GM10248 (cell line): ENCODE measurements around the gene NOTCH4.

ENCODE experiments used
- CTCF ChIA-PET: fragments of 300-600 bp; sonication (Branson Sonifier 250); formaldehyde crosslinking; extraction: SDS; loops from one replicate; lab custom pipeline; 2021; ENCODE audit warnings: antibody characterized with exemption; lab: Yijun Ruan, JAX
- POLR2A ChIA-PET: fragments of 350-650 bp; sonication (Branson Sonifier 250); formaldehyde crosslinking; extraction: SDS; loops from one replicate; lab custom pipeline; 2020; ENCODE audit warnings: antibody characterized with exemption; lab: Yijun Ruan, JAX
- DNase-seq: peaks from one replicate; pipeline ENCODE4 v3.0.0; 2012; ENCODE audit errors: extremely low spot score
- CTCF ChIP-seq: IDR thresholded peaks from 2 replicates; pipeline ENCODE4 v1.5.1; 2012; ENCODE audit warnings: mild to moderate bottlenecking, low read depth; ENCODE audit errors: extremely low read depth, missing control alignments, control extremely low read depth

The NOTCH4 gene

DNA sequence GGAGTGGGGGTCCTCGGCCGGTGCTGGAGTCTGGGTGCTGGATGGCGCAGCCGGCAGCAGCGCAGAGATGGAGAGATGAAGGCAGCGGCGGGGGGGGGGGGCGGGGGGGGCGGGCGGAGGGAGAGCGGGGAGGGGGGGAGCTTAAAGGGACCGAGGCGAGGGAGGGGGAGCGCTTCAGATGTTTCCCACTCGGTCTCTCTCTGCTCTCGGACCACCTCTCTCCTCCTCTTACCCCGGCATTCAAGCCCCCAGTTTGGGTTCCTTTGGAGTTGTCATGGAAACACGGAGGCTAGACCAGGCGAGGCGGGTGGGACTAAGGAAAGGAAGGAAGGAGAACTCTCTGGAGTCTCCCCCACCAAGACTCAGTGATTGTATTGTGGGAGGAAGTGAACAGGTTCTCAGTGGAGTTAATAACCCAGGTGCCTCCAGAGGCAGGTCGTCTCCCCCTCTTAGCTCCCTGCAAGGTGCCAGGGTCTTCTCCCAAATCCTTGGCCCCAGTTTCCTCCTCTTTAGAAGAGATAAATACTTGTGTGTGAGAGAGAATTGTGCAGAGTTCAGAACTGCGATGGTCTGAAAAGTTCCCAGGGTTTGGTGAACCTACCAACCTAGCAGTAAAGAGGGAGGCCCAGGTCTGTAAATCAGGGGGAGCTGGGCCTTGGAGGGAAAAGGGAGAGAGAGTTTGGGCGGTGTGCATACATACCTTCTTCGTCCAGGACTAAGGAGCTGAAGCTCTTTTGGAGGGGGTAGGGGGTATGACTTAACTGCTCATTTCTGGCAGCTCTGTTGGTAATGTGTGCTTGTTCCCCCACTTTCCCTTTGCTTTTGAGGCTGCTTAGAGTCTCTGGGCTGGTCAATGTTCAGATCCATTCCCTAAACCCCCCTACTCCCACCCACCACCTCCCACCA is 71.8 kb downstream of the NOTCH4 start, which contains the start of gene PRRT1:
Gene PRRT1, minus strand, starts transcription at position 77 of the 906 bp plus-strand sequence. CDS start 112 bp downstream, outside the sequence.
- ChIA-PET CTCF (interaction anchor here (1.1 to 2.0 kb wide), 2 partner anchors 12 to 34 kb away, joined by 3 to 7 read pairs; no protein-coding TSS in a partner anchor), POLR2A (no interaction called here)
- no peak for TF ChIP-seq CTCF
- DNase-seq: no peak

GRCh38 chr6:32151181-32151862 is 72.5 kb downstream of the NOTCH4 start:
- TF ChIP-seq CTCF: no peak
- ChIA-PET CTCF (interaction anchor here (2.0 kb wide), 1 partner anchor 33 kb away, joined by 7 read pairs; no protein-coding TSS in a partner anchor), POLR2A (no interaction called here)
- DNase-seq: no peak

DNA sequence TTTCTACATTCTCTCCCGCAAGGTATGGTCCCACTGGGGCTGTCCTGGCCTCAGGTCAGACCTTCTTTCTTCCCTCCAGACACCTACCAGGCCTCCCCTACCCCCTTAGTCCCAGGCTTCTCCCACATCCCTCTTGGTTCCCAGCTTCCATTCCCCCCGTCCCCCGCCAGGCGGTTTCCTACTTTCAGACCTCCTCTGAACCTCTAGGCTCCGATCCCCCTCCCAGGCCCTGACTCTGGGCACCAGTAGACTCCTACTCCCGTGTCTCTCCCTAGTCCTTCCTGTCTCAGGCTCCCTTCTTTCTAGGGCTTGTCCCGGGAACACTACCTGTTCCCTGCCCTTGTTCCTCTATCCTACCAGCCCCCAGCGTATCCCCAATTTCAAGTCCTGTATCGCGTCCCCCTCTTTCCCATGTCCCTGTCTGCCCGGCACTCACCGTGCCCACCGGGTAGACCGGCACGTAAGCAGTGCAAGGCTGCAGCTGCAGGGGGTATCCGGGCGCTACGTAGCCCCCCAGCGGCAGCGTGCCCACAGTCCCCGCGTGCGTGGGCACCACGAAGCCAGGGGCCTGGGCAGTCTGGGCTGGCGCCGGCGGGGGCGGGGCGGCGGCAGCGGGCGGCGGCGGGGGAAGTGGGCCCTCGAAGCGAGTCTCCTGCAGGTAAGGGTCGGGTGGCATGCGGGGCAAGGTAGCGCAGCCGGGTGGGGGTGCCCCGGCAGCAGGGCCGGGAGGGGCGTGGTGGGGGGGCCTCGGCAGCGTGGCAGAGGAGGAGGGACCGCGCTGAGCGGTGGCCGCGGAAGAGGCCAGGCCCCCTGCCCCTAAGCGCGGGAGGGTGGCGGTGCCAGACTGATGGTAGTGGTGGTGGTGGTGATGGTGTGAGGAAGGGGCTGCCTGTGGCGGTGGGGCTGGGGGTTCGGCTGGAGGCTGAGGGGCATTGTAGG is 73.7 kb downstream of the NOTCH4 start:
- no peak for DNase-seq
- ChIA-PET CTCF (interaction anchor here (1.2 to 2.4 kb wide), 2 partner anchors 21 to 32 kb away, joined by 3 to 9 read pairs; no protein-coding TSS in a partner anchor), POLR2A (no interaction called here)
- TF ChIP-seq CTCF: no peak

DNA sequence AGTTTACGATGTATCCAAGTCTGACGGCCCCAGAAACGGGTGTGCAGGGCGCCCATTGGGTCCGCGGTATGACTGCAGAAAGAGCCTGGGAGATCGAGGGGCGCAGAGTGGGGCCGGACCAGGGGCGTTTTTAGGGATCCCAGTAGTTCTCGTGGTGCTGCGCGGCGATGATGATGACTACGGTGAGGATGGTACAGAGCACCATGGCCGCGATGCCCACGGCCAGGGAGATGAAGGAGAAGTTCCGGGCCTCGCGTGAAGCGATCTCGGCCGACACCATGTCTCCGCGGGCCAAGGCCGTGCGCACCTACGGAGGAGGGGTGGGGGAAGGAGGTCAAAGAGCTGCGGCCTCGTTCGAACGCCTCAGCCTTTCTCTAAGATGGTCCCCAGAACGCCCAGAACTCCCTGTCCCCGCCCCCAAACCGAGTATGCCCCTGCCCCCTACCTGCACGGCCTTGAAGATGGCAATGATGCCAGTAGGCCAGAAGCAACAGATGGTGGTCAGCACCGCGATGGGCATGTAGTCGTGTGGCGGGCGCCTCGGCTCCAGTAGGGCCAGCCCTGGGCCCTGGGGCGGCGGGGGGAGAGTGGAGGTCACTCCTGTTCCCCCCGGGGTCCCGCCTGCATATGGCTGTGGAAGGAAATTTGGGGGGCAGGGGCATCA is 74.6 kb downstream of the NOTCH4 start:
- CTCF ChIA-PET: interaction anchor here (1.2 to 2.4 kb wide), 2 partner anchors 20 to 31 kb away, joined by 3 to 9 read pairs; no protein-coding TSS in a partner anchor
- no peak for TF ChIP-seq CTCF
- no peak for DNase-seq
- POLR2A ChIA-PET: no interaction called here

DNA sequence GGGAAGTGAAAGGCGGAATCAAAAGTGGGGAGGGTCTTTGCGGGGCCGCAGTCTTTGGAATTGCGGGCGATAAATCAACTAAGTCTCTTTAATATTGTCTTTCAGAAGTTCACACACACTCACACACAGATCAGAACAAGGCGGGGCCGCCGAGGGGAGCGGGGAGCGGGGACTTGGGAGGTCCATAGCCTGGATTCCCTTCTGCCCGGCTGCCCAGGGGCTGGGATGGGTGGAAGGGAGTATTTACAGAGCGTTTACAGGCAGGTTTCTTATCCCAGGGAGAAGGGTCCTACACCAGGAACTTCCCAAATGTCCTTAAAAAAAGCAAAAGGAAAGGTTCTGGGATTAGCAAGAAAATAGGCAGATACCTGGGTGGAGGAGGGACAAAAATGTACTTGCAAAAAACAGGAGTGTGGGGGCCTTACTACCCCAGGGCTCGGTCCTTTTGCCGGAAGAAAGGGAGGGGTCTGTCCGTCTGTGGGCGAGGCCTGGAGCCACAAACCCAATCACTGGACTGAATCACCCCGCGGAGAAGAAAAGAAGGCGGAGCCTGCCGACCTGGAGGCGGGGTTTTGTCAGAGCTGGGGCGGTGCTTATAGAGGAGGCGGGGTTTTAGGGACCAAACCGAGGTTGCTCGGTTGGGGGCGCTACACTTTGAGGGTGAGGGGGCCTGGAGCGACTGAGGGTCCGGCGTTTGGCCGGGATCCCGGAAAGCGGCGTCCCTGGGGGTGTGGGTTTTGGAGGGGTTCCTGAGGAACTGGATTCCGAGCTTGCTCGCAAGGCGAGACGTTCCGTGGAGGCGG is 75.4 kb downstream of the NOTCH4 start:
- no peak for TF ChIP-seq CTCF
- DNase-seq: no peak
- POLR2A ChIA-PET: no interaction called here
- CTCF ChIA-PET: interaction anchor here (1.2 to 2.4 kb wide), 2 partner anchors 19 to 30 kb away, joined by 3 to 9 read pairs; no protein-coding TSS in a partner anchor
